ENCODE data around the gene VPS9D1.

DNA sequence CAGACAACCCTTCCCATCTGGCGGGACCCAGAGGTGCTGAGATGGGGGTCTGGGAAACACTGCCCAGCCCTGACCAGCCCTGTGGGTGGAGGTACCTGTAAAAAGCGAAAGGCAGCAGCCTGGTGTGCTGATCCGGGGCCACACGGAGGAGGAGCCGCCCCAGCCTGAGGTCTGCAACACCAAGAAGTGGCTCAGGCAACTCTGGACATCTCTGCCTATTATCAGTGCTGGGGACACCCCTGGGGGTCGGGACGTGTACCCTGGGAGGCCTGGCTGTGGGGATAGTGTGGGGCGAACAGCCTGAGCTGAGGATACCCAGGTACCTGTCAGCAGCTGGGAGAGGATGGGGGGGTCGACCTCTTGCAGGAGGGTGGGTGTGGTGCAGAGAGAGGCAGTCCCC is 18.7 kb upstream of the VPS9D1 start:
- TF ChIP-seq, protein P1, sequence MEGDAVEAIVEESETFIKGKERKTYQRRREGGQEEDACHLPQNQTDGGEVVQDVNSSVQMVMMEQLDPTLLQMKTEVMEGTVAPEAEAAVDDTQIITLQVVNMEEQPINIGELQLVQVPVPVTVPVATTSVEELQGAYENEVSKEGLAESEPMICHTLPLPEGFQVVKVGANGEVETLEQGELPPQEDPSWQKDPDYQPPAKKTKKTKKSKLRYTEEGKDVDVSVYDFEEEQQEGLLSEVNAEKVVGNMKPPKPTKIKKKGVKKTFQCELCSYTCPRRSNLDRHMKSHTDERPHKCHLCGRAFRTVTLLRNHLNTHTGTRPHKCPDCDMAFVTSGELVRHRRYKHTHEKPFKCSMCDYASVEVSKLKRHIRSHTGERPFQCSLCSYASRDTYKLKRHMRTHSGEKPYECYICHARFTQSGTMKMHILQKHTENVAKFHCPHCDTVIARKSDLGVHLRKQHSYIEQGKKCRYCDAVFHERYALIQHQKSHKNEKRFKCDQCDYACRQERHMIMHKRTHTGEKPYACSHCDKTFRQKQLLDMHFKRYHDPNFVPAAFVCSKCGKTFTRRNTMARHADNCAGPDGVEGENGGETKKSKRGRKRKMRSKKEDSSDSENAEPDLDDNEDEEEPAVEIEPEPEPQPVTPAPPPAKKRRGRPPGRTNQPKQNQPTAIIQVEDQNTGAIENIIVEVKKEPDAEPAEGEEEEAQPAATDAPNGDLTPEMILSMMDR (IDR thresholded peaks at IDR 0.05) = no peak
- no peak for TF ChIP-seq POLR2A (IDR thresholded peaks at IDR 0.05)
